HG03439 (cell line): ENCODE data around the gene RNU1-4.
"Not testable (repeated sequence)": the region's sequence is repeated elsewhere in the genome, so short reads cannot be mapped to it uniquely, and the experiment has no call there.

Experiments used
- ATAC-seq: cut with Tn5 transposase; IDR thresholded peaks from one replicate; pipeline ENCODE4 v1.9.1; 2021; ENCODE audit warnings: mild to moderate bottlenecking, moderate library complexity; ENCODE audit not compliant: unreplicated experiment

Gene RNU1-4

DNA sequence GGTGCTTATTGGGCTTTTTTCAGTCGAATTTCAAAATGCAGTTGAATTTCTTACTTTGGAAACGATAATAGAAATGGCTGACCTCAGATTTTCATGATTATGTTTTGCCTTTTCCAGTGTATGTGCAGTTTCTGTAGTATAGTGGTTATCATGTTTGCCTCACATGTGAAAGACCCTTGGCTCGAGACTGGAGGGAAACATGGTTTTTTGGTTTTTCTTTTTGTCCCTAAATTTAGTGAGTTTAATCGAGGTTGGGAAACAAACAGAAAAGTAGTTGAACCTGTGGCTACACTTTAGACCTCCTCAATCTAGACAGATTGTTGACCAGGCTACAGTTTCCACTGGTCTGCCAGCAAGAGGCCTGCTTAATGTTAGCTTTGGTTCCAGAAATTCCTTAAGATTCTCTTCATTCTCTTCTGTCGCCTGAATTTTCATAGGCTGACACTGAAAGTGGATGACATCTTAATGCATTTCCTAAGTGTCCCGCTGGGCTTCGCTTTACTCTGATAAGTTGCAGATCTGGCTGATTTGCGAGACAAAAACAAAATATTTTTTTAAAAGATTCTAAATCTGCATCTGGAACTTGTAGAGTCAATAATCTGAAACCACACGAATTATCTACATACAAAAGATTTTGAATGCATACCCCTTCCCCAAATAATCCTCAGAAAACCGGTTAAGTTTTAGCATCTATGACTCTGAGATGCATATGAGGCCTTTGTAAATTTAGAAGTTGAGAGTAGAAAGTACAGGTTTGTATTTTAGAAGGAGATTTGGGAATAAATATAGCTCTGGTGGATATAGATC, 14.7 kb upstream of the RNU1-4 start:
- ATAC-seq: not testable (repeated sequence)

DNA sequence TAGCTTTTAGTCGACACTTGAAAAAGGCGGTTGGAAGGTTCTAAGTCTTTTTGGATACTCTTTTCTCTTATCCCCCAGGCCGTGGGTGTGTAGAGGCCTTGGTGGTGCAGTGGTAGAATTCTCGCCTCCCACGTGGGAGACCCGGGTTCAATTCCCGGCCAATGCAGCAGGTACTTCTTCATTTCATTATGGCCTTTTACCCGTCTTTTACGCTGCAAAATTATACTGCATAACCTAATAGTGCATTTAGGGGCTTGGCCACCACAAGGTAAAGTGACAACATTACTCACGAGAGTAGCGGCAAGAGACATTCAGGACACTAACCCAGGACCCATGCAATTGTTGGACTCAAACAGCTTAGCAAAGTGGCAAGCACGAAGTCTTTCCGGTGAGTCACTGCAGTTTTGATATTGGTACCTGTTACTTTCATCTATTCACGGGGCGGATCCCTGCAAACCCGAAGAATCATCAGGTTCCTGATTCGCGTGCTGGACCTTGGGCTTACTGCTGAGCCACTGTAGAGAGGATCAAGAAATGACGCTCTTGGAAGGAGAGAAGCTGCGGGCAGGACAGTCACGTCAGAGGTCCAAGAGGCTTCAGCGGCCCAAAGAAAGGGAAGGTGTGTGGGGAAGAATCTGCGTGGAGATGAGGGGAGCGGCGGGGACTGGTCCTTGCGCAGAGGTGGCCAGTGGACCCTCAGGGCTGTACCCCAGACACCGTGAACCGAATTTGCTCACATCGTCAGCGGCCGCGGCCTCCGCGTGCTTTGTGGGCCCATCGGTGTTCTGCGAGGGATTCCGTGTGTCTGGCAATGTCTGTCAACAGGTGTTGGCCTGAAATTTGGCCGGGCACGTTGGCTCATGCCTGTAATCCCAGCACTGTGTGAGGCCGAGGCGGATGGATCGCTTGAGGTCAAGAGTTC, 12.9 kb upstream of the RNU1-4 start:
- no peak for ATAC-seq

DNA sequence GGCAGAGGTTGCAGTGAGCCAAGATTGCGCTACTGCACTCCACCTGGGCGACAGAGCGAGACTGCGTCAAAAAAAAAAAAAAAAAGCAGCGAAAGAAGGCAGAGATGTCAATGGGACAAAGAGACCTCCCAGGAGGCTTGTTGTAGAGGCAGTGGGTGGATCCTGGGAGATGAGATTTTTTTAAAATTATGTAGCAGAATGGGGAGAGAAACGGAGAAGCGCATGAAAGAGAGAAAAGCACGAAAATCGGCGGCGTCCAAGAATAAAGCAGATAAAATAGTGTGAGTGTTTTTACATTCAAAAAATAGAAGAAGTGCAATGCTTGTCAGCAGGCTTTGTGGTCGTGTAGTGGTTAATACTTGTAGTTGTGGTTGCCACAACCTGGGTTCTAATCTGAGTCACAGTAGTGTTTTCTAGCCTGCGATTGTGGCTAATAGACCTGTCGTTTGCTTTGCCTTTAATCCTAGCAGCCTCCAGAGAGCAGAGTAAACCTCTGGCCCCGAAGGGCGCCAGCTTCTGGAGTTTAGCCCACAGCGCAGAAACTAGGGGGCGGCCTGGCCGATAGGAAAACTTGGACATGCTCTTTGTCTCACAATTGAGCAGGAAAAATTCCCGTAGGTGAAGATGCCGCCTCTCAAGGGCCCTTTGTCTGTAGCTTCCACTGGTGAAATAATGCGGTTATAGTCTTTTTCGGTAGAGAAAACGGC, 11.9 kb upstream of the RNU1-4 start:
- peak; percentile 60 for ATAC-seq

DNA sequence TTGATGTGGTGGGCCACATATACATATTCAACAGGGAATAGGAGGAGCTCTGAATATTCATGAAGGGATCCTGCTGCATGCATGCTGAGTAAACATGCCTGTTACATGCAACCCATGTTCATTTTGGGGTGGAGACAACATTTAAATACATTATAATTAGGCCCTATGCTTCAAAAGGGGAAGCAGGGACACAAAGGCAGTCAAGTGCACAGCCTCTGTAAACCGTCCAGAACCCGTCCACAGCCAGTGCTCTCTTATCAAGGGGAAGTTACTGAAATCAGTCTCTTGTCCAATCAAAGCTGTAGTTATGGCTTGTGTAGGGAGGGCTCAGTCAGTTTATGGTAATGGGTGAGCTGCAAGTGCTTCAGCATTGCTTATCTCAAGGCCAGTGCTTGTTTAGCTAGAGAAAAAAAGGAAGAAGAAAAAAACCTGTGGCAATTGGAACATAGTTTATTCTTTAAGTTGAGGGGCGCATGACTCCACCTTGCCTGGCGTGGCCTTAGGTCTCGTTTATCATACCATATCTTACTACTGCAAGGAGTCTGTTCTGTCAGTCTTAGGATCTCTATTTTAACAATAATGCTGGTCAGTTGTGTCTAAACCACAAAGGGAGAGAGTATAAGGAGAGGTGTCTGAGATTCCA, 7.9 kb upstream of the RNU1-4 start:
- ATAC-seq: not testable (repeated sequence)

DNA sequence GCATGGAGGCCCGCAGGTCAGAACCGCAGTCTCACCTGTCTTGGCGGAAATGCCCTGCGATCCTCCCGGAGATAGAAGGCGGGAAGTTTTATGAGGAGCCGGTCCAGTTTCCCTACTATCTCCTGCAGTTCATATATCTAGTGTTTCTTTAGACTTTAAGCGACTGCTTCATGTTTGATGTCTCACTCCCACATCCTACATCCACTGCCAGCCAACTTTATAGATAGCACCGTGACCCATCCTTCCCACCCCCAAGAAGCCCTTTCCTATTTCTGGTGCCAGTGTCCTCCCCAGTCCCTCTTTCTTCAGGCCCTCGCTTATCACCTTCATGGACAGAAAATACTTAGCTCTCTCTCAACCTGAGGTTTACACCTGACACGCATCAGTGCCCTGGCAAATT, 914 bp downstream of the RNU1-4 start:
- not testable (repeated sequence) for ATAC-seq

DNA sequence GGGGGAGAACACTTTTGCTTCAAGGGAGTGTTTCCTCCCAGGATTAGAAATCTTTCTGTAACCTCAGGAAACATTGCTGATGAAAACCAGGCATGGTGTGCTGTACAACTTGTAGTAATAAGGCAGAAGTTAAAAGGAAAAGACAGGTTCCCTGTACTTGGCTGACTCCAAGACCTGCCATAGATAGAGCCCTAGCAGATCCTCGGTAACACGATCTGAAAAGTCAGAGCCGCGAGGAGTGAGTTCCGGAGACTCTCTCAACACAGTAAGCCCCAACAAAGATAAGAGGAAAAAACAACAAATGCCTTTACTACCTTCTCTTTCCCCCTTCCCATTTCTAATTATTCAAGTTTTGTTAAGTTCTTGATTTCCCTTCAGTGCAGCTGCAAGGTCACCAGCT, 7.3 kb downstream of the RNU1-4 start:
- not testable (repeated sequence) for ATAC-seq

DNA sequence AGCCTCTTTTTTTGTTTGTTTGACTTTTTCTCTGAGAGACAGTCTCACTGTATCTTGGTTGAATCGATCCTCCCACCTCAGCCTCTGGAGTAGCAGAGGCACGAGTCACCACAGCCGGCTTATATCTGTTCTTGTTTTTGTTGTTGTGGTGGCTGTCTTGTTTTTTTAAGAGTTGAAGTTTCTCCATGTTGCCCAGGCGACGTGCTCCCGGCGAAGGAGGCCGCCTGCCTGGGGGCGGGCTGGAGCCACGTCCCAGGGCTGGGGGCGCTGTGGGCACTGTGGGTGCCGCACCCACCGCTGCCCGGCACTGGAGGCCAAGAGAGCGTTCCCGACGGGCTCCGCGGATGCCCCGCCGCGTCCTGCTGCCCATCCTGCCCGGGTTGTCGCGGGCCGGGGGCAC, 8.4 kb downstream of the RNU1-4 start:
- not testable (repeated sequence) for ATAC-seq

DNA sequence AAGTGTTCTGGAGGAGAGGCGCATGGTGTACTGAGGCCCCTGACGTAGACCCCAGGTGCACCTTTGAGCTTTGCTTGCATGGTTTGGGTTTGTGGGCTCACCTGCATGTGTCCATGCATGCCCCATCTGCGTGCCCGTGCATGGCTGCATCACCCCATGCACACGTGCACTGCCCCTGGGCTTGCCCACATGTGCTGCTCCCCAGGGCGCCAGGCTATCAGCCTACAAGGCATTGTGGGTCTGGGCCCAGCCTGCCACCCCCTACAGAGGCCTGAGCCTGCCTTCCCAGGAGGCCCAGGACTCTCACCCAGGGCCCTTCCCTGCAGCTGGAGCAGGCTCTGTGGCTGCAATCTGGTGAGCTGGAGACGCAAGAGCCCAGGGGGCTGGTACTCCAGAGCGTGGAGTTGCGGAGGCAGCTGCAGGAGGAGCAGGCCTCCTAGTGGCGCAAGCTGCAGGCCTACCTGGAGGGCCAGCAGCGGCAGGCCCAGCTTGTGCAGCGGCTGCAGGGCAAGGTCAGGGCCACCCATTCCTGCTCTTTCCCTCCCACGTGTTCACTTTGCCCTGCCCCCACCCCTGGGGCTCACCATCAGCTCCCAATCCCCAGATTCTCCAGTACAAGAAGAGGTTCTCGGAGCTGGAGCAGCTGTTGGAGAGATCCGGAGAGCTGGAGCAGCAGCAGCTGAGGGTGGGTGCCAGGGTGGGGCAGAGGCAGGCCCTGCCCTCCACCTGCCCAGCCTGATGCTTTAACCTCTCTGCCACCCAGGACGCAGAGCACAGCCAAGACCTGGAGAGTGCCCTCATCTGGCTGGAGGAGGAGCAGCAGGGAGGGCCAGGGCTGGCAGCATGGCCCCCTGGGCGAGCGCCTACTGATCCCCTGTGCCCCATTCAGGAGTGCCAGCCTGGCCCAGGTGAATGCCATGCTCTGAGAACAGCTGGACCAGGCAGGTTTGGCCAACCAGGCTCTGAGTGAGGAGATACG, 9.9 kb downstream of the RNU1-4 start:
- not testable (repeated sequence) for ATAC-seq

DNA sequence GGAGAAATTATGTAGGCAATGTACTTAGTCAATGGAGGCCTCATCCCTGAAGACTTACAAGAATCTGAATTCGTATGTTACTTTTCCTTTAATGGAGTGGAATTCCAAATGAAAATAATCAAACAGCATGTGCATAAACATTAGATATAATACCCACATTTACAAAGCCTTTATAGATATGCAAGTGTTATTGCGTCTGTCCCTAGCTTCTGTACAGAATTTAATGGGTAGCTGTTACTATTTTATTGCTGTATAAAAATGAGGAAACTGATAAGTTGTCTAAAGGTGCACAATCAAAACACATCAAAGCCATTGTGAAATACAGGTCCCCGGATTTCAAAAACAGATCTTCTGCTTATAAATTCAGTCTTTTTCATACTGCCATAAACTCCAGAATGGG, 12.5 kb downstream of the RNU1-4 start:
- not testable (repeated sequence) for ATAC-seq

DNA sequence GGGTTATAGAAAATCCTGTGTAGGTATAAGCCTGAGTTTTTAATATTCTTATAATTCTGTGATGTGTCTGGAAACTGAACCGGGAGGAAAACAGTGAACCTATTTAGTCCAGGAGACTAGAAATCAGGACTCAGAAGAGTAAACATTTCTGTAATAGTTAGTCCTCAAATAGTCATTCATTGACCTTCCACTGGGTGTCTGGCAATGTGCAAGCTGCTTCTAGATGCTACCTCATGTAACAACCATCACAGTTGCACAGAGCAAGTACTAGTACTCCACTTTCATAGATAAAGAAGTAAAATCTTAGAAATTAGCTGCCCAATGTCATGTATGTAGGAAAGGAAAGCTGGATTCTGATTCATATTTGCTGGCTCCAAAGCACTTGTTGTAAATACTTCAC, 15.1 kb downstream of the RNU1-4 start:
- not testable (repeated sequence) for ATAC-seq

DNA sequence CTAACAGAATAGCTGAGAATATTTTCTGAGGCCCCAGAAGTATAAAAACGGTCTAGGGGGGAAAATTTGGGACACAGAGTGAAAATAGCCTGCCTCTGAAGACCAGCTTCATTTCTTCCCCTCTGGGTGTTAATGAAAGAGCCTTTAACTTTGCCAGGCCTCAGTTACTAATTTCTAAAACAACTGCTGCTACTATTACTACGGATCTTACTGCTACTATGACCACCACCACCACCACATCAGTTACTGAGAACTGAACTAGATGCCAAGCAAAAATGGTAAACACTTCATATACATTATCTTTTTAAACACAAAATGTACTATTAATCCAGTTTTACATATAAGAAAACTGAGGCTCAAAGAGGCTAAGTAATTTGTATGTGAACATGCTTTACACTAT, 15.6 kb downstream of the RNU1-4 start:
- ATAC-seq: not testable (repeated sequence)

DNA sequence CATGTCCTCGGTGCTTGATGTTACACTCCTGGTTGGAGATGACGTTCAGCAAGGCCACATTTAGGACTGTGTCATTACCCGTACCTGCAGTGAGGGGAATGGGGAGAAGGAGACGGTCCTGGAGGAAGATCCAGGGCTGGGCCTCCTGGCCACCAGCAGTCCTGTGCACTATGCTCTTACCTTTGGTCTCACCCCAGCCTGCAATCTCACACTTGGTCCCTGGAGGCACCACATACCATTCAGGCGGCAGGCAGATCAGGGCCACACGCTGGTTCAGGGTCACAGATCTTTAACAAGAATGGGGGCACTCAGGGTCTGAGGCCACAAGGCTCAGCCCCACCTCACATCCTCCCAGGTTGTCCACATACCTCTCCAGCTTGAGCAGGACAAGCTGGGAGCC, 17.3 kb downstream of the RNU1-4 start:
- not testable (repeated sequence) for ATAC-seq

DNA sequence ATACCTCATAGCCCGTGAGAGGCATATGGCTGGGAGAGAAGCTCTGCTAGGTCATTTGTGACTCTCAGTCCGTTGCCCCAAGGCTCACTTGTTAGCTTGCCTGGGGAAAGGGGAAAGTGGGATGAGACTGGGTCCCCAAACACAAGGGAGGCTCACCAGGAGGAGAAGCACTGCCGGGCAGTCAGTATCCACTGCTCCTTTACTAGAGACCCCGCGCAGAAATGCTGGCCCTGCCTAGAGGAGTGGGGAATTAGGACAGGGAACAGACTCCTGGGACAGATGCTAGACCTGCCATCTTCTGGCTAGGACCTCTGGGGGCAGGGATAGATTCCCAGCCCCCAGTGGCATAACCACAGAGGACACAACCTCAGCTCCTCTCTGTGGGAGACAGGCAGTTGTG, 17.7 kb downstream of the RNU1-4 start:
- ATAC-seq: not testable (repeated sequence)

DNA sequence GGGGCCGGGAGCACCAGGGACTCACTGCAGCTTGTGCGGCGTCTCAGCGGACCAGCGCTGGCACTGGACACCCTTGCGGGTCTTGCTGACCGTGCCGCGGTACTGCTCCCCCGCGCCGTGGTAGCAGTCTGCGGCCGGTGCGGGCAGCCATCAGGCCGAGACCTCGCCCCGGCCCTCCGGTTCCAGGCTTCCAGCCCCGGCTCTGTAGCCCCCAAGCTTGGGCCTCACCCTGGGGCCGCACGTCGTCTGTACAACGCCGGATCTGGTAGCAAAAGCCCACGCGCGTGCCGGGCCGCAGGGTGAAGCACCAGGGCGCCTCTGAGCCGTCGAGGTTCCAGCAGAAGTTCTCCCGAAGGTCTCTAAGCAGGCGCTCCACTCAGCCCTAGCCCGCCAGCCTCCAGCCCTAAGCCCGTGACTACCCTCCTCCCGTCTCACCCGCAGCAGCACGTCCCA, 18.8 kb downstream of the RNU1-4 start:
- not testable (repeated sequence) for ATAC-seq

DNA sequence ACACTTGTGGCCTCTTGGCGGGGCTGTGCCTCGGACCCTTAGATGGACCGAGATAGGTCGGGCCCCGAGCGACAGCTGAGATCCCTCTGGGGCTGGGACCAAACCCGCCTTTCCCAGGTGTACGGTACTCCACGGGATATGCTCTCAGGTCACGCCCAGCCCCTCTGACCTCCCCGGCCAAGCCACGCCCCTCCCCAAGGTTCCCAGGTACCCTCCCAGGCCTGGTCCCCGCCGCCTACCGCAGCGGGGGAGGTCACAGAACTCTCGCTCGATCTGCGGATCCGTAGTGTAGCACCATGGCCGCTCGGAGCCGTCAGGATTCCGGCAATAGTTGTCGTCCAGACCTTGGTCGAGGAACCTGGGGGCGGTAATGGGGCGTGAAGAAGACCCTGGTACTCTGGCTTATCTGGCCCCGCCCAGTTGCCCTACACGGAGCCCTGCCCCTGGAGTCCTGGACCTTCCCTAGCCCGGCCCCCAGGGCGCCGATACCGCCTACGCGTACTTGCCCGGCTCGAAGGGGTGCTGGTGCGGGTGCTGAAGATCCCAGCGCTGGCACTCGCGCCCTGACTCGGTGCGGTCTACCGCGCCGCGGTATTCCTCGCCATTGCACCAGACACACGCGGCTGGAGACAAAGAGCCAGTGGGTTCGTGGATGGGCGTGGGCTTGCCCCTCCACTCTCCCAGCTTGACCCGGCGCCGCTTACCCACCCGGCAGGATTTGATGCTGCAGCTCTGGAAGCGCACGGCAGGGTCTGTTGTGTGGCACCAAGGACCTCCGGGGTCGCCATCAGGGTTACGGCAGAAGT, 19.5 kb downstream of the RNU1-4 start:
- ATAC-seq: not testable (repeated sequence)

DNA sequence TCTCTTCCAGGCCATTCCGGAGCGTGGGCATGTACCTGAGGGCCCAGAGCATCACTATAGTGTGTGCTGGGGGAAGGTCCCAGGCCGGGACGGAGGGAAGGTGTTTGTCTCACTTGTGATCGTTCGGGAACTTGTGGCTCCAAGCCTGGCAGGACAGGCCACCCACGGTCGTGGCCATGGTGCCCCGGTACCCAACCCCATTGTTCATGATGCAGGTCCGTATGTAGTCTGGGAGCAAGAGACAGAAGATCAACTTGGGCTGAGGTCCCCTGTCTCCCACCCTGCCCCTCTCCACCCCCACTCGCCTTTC, 20.1 kb downstream of the RNU1-4 start:
- not testable (repeated sequence) for ATAC-seq

DNA sequence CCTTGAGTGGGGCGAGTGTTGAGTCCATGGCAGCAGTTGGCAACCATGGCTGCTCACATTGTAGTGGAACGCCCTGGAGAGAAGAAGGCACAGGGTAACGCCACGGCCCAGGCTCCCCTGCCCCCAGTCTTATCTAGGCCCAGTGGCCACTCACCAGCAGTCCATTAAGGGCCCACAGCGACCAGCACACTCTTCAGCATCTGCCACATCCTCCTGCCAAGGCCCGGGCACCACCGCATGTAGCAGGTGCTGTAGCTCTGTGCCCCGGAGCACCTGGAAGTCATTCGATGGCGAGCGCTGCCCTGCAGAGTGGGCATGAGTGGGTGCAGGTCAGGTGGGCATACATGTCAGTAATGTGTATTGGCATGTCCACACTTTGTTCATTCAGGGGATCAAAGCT, 20.5 kb downstream of the RNU1-4 start:
- ATAC-seq: not testable (repeated sequence)

DNA sequence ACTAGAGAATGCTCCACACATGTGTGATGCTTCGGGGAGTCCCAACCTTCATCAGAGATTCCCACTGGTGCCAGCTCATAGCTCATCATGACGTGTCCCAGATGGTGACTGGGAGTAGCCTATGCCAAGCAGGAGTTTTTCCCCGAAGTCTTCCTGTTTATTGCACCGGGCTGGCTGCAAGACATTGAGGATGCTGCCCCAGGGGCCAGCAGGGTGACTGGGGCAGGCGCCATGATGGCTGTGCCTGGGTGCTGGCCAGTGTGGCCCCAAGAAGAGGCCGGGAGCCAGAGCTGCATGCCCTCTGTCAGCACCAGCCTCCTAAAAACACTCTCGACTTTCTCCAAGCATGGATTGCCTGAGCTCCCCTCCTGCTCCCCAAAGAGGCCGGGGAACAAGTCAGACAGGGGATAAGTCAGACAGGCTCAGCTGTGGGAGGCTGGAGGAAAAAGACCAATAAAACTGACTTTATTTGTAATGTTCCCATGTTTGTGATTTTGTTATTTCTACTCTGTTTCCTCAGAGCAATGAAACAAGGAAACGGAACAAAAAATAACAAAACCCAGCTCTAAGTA, 24.0 kb downstream of the RNU1-4 start:
- not testable (repeated sequence) for ATAC-seq
